WTC11 (cell line): ENCODE results near the gene NANOGP8. TPM values are rescaled to one million over a fixed set of nuclear protein-coding genes. Genes with fewer than 3 reads are reported as not detected.
"Not testable (repeated sequence)": the region's sequence is repeated elsewhere in the genome, so short reads cannot be mapped to it uniquely, and the experiment has no call there.

Experiments
- ATAC-seq: fragments of 200-7000 bp; cut with Tn5 transposase; 2 replicates; pipeline ENCODE4 v1.10.0; 2021; ENCODE audit warnings: mild to moderate bottlenecking, moderate library complexity
- CTCF ChIA-PET: fragments of 300-600 bp; sonication (Branson Sonifier 250); formaldehyde crosslinking; loops from one replicate; lab custom pipeline; 2021; ENCODE audit warnings: antibody characterized with exemption; lab: Charles Lee
- POLR2A ChIA-PET: fragments of 350-600 bp; sonication (Branson Sonifier 250); formaldehyde crosslinking; loops from one replicate; lab custom pipeline; 2021; ENCODE audit warnings: antibody characterized with exemption; lab: Charles Lee
- DNase-seq: peaks from one replicate; pipeline ENCODE4 v3.0.0; 2021; ENCODE audit warnings: low spot score
- H3K27ac Mint-ChIP-seq: 2 replicates; pipeline ENCODE4 v1.8.0; 2021; ENCODE audit warnings: mixed read lengths
- H3K27me3 Mint-ChIP-seq: 2 replicates; pipeline ENCODE4 v1.8.0; 2021; ENCODE audit warnings: low read depth, mild to moderate bottlenecking, moderate library complexity, mixed read lengths
- H3K36me3 Mint-ChIP-seq: 2 replicates; pipeline ENCODE4 v1.8.0; 2021; ENCODE audit warnings: mixed read lengths
- H3K4me1 Mint-ChIP-seq: 2 replicates; pipeline ENCODE4 v1.8.0; 2022; ENCODE audit warnings: mixed read lengths
- H3K4me3 Mint-ChIP-seq: 2 replicates; pipeline ENCODE4 v1.8.0; 2021; ENCODE audit warnings: mild to moderate bottlenecking, moderate library complexity, mixed read lengths
- H3K9me3 Mint-ChIP-seq: 2 replicates; pipeline ENCODE4 v1.8.0; 2021; ENCODE audit warnings: mixed read lengths
- CDX4 ChIP-seq: fragments of 250-450 bp; sonication (Bioruptor Pico); IDR thresholded peaks from 2 replicates; pipeline ENCODE4 v1.9.0; 2021; ENCODE audit warnings: moderate library complexity, mild to moderate bottlenecking, inconsistent platforms, borderline replicate concordance
- CREM ChIP-seq: sonication (generic); formaldehyde crosslinking; IDR thresholded peaks from 2 replicates; pipeline ENCODE4 v1.8.1; 2022; ENCODE audit warnings: mild to moderate bottlenecking, missing genetic modification reagents, moderate library complexity
- FOXP1 ChIP-seq: sonication (generic); formaldehyde crosslinking; IDR thresholded peaks from 2 replicates; pipeline ENCODE4 v1.8.0; 2022; ENCODE audit warnings: missing genetic modification reagents, mild to moderate bottlenecking, moderate library complexity, borderline replicate concordance
- KAT7 ChIP-seq: sonication (generic); formaldehyde crosslinking; IDR thresholded peaks from 2 replicates; pipeline ENCODE4 v1.8.1; 2023; ENCODE audit warnings: missing genetic modification reagents, mild to moderate bottlenecking, borderline replicate concordance
- MLX ChIP-seq: sonication (generic); formaldehyde crosslinking; IDR thresholded peaks from 2 replicates; pipeline ENCODE4 v1.8.1; 2023; ENCODE audit warnings: mild to moderate bottlenecking, missing genetic modification reagents, moderate library complexity
- NR3C1 ChIP-seq: sonication (generic); formaldehyde crosslinking; conservative IDR thresholded peaks from 2 replicates; pipeline ENCODE4 v1.8.1; 2023; ENCODE audit warnings: low read depth, mild to moderate bottlenecking, missing genetic modification reagents
- TEAD4 ChIP-seq: sonication (generic); formaldehyde crosslinking; IDR thresholded peaks from 2 replicates; pipeline ENCODE4 v1.8.0; 2022; ENCODE audit warnings: mild to moderate bottlenecking, missing genetic modification reagents
- ZNF416 ChIP-seq: fragments of 250-450 bp; sonication (Bioruptor Pico); IDR thresholded peaks from 2 replicates; pipeline ENCODE4 v1.9.0; 2021; ENCODE audit warnings: mild to moderate bottlenecking, inconsistent platforms
- ZNF532 ChIP-seq: fragments of 250-450 bp; sonication (Bioruptor Pico); IDR thresholded peaks from 2 replicates; pipeline ENCODE4 v1.9.0; 2021; ENCODE audit warnings: mild to moderate bottlenecking, borderline replicate concordance
- total RNA-seq: library from RNA; stranded (reverse); gene quantifications from 3 replicates; pipeline ENCODE4 v1.2.3, GENCODE V29; 2021
- TF ChIP-seq, protein P1 (sequence below): sonication (generic); formaldehyde crosslinking; IDR thresholded peaks from 2 replicates; pipeline ENCODE4 v1.8.1; 2022; ENCODE audit warnings: low read depth, missing genetic modification reagents, borderline replicate concordance
- TF ChIP-seq, protein P2 (sequence below): sonication (generic); formaldehyde crosslinking; IDR thresholded peaks from 2 replicates; pipeline ENCODE4 v1.8.0; 2022; ENCODE audit warnings: missing genetic modification reagents

The NANOGP8 gene
- total RNA-seq, 1 experiment from 2014 or later, result 2.1 TPM

GRCh38 chr15:35087759-35088158 lies 2.7 kb upstream of the NANOGP8 start (continued):
- no peak for TF ChIP-seq CREM (CRISPR knock-in tag)

DNA sequence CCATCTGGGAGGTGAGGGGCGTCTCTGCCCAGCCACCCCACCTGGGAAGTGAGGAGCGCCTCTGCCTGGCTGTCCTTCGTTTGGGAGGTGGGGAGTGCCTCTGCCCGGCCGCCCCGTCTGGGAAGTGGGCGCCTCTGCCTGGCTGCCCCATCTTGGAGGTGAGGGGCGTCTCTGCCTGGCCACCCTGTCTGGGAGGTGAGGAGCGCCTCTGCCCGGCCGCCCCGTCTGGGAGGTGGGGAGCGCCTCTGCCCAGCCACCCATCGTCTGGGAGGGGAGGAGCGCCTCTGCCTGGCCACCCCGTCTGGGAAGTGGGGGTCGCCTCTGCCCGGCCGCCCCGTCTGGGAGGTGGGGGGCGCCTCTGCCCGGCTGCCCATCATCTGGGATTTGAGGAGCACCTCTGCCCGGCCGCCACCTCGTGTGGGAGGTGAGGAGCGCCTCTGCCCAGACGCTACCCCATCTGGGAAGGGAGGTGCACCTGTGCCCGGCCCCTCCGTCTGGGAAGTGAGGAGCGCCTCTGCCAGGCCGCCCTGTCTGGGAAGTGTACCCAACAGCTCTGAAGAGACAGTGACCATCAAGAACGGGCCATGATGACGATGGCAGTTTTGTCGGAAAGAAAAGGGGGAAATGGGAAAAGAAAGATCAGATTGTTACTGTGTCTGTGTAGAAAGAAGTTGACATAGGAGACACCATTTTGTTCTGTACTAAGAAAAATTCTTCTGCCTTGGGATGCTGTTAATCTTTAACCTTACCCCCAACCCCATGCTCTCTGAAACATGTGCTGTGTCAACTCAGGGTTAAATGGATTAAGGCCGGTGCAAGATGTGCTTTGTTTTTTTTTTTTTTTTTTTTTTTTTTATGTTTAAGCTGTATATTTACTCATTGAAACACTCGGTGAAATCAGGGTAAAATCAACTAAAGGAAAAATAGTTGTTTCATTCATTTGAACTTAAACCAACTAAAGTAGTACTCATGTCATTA lies 2.4 kb downstream of the NANOGP8 start:
- POLR2A ChIA-PET, DNase-seq, H3K4me3 Mint-ChIP-seq, ATAC-seq, H3K27me3 Mint-ChIP-seq, H3K27ac Mint-ChIP-seq: not testable (repeated sequence)
- Mint-ChIP-seq H3K9me3 (peaks cover 36% of the 10 kb centered on the region), H3K4me1 (peaks cover 14% of the 10 kb centered on the region), H3K36me3 (peaks cover 43% of the 10 kb centered on the region)
- CTCF ChIA-PET, result interaction anchor here (0.6 kb wide), 2 partner anchors 354 to 397 kb away, joined by 3 read pairs; no protein-coding TSS in a partner anchor

DNA sequence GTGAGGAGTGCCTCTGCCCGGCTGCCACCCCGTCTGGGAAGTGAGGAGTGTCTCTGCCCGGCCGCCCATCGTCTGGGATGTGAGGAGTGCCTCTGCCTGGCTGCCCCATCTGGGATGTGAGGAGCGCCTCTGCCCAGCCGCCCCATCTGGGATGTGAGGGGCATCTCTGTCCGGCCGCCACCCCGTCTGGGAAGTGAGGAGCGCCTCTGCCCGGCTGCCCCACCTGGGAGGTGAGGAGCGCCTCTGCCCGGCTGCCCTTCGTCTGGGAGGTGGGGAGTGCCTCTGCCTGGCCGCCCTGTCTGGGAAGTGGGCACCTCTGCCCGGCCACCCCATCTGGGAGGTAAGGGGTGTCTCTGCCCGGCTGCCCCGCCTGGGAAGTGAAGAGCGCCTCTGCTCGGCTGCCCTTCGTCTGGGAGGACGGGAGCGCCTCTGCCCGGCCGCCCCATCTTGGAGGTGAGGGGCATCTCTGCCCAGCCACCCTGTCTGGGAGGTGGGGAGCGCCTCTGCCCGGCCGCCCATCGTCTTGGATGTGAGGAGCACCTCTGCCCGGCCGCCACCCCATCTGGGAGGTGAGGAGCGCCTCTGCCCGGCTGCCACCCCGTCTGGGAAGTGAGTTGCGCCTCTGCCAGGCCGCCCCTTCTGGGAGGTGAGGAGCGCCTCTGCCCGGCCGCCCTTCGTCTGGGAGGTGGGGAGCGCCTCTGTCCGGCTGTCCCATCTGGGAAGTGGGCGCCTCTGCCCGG lies 3.3 kb downstream of the NANOGP8 start:
- Mint-ChIP-seq H3K9me3 (peaks cover 34% of the 10 kb centered on the region), H3K36me3 (peaks cover 43% of the 10 kb centered on the region), H3K4me1 (peaks cover 11% of the 10 kb centered on the region)
- DNase-seq, CTCF ChIA-PET, ATAC-seq, H3K27me3 Mint-ChIP-seq, H3K27ac Mint-ChIP-seq, POLR2A ChIA-PET, H3K4me3 Mint-ChIP-seq: not testable (repeated sequence)

DNA sequence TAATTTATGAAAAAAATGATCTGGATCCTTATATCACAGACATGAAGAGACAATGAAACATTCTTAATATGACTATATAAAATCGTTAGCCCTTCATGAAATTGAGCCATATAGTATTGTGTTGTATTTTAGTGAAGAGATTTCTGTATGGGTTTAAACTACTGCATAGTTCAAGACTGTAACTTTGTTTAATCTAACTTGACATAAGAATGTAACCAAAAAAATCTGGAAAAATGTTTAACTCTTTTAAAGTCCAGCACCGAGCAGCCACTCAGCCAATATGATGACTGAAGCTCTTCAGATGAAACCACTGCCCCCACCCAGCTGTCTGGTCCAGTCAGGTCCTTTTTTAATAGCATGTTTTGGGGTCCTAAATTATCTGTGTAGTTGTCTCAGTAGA lies 4.9 kb downstream of the NANOGP8 start:
- no peak for DNase-seq
- POLR2A ChIA-PET, result no interaction called here
- H3K4me3 Mint-ChIP-seq, result no peak overlapping the region
- H3K9me3 Mint-ChIP-seq, result peaks cover 42% of the 10 kb centered on the region
- no peak overlapping the region for H3K27ac Mint-ChIP-seq
- CTCF ChIA-PET, result interaction anchor here (2.9 kb wide), 2 partner anchors 209 to 365 kb away, joined by 24 to 81 read pairs; no protein-coding TSS in a partner anchor
- peaks cover 8% of the 10 kb centered on the region; the same call in 1 of the 2 replicates for H3K27me3 Mint-ChIP-seq
- H3K36me3 Mint-ChIP-seq, result peaks cover 36% of the 10 kb centered on the region
- peaks cover 13% of the 10 kb centered on the region for H3K4me1 Mint-ChIP-seq
- no peak for ATAC-seq
- no peak for TF ChIP-seq TEAD4 (CRISPR knock-in tag)
- TF ChIP-seq, protein P1, sequence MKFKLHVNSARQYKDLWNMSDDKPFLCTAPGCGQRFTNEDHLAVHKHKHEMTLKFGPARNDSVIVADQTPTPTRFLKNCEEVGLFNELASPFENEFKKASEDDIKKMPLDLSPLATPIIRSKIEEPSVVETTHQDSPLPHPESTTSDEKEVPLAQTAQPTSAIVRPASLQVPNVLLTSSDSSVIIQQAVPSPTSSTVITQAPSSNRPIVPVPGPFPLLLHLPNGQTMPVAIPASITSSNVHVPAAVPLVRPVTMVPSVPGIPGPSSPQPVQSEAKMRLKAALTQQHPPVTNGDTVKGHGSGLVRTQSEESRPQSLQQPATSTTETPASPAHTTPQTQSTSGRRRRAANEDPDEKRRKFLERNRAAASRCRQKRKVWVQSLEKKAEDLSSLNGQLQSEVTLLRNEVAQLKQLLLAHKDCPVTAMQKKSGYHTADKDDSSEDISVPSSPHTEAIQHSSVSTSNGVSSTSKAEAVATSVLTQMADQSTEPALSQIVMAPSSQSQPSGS (CRISPR knock-in tag), result no peak
- TF ChIP-seq, protein P2, sequence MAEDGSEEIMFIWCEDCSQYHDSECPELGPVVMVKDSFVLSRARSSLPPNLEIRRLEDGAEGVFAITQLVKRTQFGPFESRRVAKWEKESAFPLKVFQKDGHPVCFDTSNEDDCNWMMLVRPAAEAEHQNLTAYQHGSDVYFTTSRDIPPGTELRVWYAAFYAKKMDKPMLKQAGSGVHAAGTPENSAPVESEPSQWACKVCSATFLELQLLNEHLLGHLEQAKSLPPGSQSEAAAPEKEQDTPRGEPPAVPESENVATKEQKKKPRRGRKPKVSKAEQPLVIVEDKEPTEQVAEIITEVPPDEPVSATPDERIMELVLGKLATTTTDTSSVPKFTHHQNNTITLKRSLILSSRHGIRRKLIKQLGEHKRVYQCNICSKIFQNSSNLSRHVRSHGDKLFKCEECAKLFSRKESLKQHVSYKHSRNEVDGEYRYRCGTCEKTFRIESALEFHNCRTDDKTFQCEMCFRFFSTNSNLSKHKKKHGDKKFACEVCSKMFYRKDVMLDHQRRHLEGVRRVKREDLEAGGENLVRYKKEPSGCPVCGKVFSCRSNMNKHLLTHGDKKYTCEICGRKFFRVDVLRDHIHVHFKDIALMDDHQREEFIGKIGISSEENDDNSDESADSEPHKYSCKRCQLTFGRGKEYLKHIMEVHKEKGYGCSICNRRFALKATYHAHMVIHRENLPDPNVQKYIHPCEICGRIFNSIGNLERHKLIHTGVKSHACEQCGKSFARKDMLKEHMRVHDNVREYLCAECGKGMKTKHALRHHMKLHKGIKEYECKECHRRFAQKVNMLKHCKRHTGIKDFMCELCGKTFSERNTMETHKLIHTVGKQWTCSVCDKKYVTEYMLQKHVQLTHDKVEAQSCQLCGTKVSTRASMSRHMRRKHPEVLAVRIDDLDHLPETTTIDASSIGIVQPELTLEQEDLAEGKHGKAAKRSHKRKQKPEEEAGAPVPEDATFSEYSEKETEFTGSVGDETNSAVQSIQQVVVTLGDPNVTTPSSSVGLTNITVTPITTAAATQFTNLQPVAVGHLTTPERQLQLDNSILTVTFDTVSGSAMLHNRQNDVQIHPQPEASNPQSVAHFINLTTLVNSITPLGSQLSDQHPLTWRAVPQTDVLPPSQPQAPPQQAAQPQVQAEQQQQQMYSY (CRISPR knock-in tag), result no peak
- TF ChIP-seq ZNF416 (CRISPR knock-in tag), result no peak
- no peak for TF ChIP-seq ZNF532 (CRISPR knock-in tag)
- TF ChIP-seq FOXP1 (CRISPR knock-in tag), result no peak
- no peak for TF ChIP-seq NR3C1 (CRISPR knock-in tag)
- no peak for TF ChIP-seq MLX (CRISPR knock-in tag)
- no peak for TF ChIP-seq KAT7
- TF ChIP-seq CDX4 (CRISPR knock-in tag), result no peak
